ENCODE measurements around the gene CADPS2. TPM values are rescaled to one million over a fixed set of nuclear protein-coding genes. Genes with fewer than 3 reads are reported as not detected.
A peak's percentile ranks its signal among the peaks of the same experiment; 100 is the strongest.
"Not testable (repeated sequence)": the region's sequence is repeated elsewhere in the genome, so short reads cannot be mapped to it uniquely, and the experiment has no call there.

Gene CADPS2
- total RNA-seq, 2 donors from 2014 or later: 4.3 to 11.7 TPM

- peaks cover 4% of the 10 kb centered on the region for H3K36me3 Mint-ChIP-seq (ENCODE audit: low read depth)
- H3K27me3 ChIP-seq (ENCODE audit: control insufficient read depth, insufficient read depth, low read length, poor library complexity, severe bottlenecking): no peaks in the 10 kb centered on the region
- H3K27ac Mint-ChIP-seq: peak overlapping the region; percentile 92
- H3K27ac ChIP-seq (ENCODE audit: low read depth, low read length): no peak overlapping the region
- WGBS, 2 experiments (ENCODE audit: insufficient coverage in 1 of 2, insufficient read length in 1 of 2): 95% methylated on average over 1 of the region's 1 CpG; no CpG with 5 or more reads in 1 of the 2 experiments
- no peak overlapping the region for H3K4me3 Mint-ChIP-seq
- no peak overlapping the region for H3K4me3 ChIP-seq (ENCODE audit: low read length)
- DNase-seq: no peak
- H3K27me3 Mint-ChIP-seq (ENCODE audit: insufficient read depth): no peaks in the 10 kb centered on the region
- H3K4me1 Mint-ChIP-seq: peaks cover 9% of the 10 kb centered on the region
- no peak overlapping the region for H3K9ac ChIP-seq (ENCODE audit: extremely low read depth, low read length, poor library complexity, severe bottlenecking)
- peaks cover 11% of the 10 kb centered on the region for H3K9me3 ChIP-seq (ENCODE audit: control insufficient read depth, low read length)
- no peaks in the 10 kb centered on the region for H3K4me1 ChIP-seq (ENCODE audit: control insufficient read depth, insufficient read depth, low read length)
- H3K36me3 ChIP-seq (ENCODE audit: control insufficient read depth, insufficient read depth, low read length): no peaks in the 10 kb centered on the region
- TF ChIP-seq, protein P1, sequence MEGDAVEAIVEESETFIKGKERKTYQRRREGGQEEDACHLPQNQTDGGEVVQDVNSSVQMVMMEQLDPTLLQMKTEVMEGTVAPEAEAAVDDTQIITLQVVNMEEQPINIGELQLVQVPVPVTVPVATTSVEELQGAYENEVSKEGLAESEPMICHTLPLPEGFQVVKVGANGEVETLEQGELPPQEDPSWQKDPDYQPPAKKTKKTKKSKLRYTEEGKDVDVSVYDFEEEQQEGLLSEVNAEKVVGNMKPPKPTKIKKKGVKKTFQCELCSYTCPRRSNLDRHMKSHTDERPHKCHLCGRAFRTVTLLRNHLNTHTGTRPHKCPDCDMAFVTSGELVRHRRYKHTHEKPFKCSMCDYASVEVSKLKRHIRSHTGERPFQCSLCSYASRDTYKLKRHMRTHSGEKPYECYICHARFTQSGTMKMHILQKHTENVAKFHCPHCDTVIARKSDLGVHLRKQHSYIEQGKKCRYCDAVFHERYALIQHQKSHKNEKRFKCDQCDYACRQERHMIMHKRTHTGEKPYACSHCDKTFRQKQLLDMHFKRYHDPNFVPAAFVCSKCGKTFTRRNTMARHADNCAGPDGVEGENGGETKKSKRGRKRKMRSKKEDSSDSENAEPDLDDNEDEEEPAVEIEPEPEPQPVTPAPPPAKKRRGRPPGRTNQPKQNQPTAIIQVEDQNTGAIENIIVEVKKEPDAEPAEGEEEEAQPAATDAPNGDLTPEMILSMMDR (conservative IDR thresholded peaks at IDR 0.05): no peak
- peaks cover 28% of the 10 kb centered on the region for H3K9me3 Mint-ChIP-seq
Measured at GRCh38 chr7:122679813-122680212, 206.4 kb downstream of the CADPS2 start.

DNA sequence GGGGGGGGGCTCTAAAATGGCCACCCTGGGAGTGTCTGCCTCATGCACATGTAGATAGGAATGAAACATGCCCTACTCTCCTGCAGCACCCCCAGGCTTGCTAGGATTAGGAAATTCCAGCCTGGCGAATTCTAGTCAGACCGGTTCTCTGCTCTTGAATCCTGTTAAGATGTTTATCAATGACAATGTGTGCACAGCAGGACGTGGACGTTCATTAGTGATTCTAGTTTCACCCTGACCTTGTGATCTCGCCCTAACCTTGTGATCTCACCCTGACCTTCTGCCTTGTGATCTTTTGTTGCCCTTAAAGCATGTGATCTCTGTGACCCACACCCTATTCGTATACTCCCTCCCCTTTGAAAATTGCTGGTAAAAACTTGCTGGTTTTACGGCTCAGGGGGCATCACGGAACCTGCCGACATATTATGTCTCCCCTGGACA lies 207.0 kb downstream of the CADPS2 start:
- peak; percentile 91 for DNase-seq
- peaks cover 11% of the 10 kb centered on the region for H3K9me3 ChIP-seq (ENCODE audit: control insufficient read depth, low read length)
- H3K4me3 Mint-ChIP-seq; H3K27ac ChIP-seq (ENCODE audit: low read depth, low read length); H3K4me1 ChIP-seq (ENCODE audit: control insufficient read depth, insufficient read depth, low read length); H3K27me3 ChIP-seq (ENCODE audit: control insufficient read depth, insufficient read depth, low read length, poor library complexity, severe bottlenecking); H3K9ac ChIP-seq (ENCODE audit: extremely low read depth, low read length, poor library complexity, severe bottlenecking); H3K4me3 ChIP-seq (ENCODE audit: low read length); H3K27me3 Mint-ChIP-seq (ENCODE audit: insufficient read depth); H3K36me3 Mint-ChIP-seq (ENCODE audit: low read depth); H3K4me1 Mint-ChIP-seq; H3K36me3 ChIP-seq (ENCODE audit: control insufficient read depth, insufficient read depth, low read length): not testable (repeated sequence)
- peaks cover 32% of the 10 kb centered on the region for H3K9me3 Mint-ChIP-seq
- H3K27ac Mint-ChIP-seq: peak overlapping the region; percentile 92
- 61 to 69% methylated on average over 7 to 9 of the region's 9 CpGs for WGBS, 2 experiments (ENCODE audit: insufficient coverage in 1 of 2, insufficient read length in 1 of 2)

DNA sequence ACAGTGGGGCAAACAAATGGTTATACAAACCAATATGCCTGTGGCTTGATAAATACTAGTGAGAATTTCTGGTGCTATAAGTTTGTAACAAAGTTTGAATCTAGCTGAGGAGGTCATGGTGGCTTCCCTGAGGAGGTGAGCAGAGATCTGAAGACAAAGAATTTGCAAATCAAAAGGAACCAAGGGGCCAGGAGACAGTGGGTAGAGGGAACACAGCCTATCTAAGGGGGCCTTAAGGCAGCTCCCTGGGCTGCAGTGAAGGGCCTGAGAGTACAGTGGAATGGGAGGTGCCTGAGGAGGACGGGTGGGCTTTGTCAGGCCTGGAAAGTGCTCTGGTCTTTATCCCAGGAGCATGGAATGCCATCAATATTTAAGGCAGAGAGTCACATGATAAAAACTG lies 209.1 kb downstream of the CADPS2 start:
- H3K36me3 Mint-ChIP-seq (ENCODE audit: low read depth): peaks cover 10% of the 10 kb centered on the region
- DNase-seq: no peak
- no peak overlapping the region for H3K4me3 Mint-ChIP-seq

More for the DNA sequence above, 209.1 kb downstream of the CADPS2 start:
- peaks cover 5% of the 10 kb centered on the region for H3K27me3 Mint-ChIP-seq (ENCODE audit: insufficient read depth)
- Histone ChIP-seq H3K9me3 (ENCODE audit: control insufficient read depth, low read length) (peaks cover 11% of the 10 kb centered on the region), H3K4me1 (ENCODE audit: control insufficient read depth, insufficient read depth, low read length) (no peaks in the 10 kb centered on the region), H3K9ac (ENCODE audit: extremely low read depth, low read length, poor library complexity, severe bottlenecking) (no peak overlapping the region), H3K27me3 (ENCODE audit: control insufficient read depth, insufficient read depth, low read length, poor library complexity, severe bottlenecking) (no peaks in the 10 kb centered on the region), H3K36me3 (ENCODE audit: control insufficient read depth, insufficient read depth, low read length) (no peaks in the 10 kb centered on the region), H3K27ac (ENCODE audit: low read depth, low read length) (no peak overlapping the region), H3K4me3 (ENCODE audit: low read length) (no peak overlapping the region)
- H3K27ac Mint-ChIP-seq: no peak overlapping the region
- TF ChIP-seq, protein P1 (conservative IDR thresholded peaks at IDR 0.05): no peak
- peaks cover 41% of the 10 kb centered on the region for H3K9me3 Mint-ChIP-seq
- 65 to 80% methylated on average over 1 of the region's 1 CpG for WGBS, 2 experiments (ENCODE audit: insufficient coverage in 1 of 2, insufficient read length in 1 of 2)
- peaks cover 17% of the 10 kb centered on the region for H3K4me1 Mint-ChIP-seq
